GM06990 (cell line): ENCODE data around the gene CLEC11A.
"Not testable (repeated sequence)": the region's sequence is repeated elsewhere in the genome, so short reads cannot be mapped to it uniquely, and the experiment has no call there.

ENCODE experiments used
- DNase-seq: peaks from one replicate; pipeline ENCODE4 v3.0.0-alpha.2; 2011; ENCODE audit not compliant: insufficient read length; ENCODE audit errors: extremely low read depth
- H3K27me3 ChIP-seq: replicated peaks from 2 replicates; pipeline ENCODE4 v1.6.0; 2011; ENCODE audit warnings: low read length; ENCODE audit not compliant: control insufficient read depth, insufficient read depth
- H3K36me3 ChIP-seq: 2 replicates; pipeline ENCODE4 v1.5.1; 2011; ENCODE audit warnings: low read length; ENCODE audit not compliant: control insufficient read depth, insufficient read depth
- H3K4me3 ChIP-seq: replicated peaks from 2 replicates; pipeline ENCODE4 v1.5.1; 2011; ENCODE audit warnings: low read depth, mild to moderate bottlenecking, control low read depth, low read length
- TF ChIP-seq, protein P1 (sequence below): IDR thresholded peaks from 2 replicates; pipeline ENCODE4 v1.5.1; 2011; ENCODE audit warnings: low read length, control low read depth, mild to moderate bottlenecking, inconsistent platforms; ENCODE audit not compliant: insufficient read depth, poor library complexity, severe bottlenecking

The CLEC11A gene

DNA sequence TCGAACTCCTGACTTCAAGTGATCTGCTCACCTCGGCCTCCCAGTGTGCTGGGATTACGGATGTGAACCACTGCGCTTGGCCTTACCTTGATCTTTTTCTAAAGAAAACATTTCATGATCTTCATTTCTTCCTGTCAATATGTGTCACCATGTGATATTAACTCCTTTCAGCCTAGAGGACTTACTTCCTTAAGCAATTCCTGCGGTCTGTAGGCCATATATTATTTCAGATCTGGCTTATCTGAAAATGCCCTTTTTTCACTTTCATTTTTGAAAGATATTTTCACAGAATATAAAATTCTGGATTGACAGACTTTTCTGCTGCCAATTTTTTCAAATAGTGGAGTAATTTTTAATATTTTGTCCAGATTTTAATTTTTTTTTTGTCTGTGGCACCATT is 45.1 kb downstream of the CLEC11A start:
- H3K36me3 ChIP-seq: no peaks in the 10 kb centered on the region
- no peaks in the 10 kb centered on the region; the same call in 1 of the 2 replicates for H3K27me3 ChIP-seq
- DNase-seq: no peak
- TF ChIP-seq, protein P1, sequence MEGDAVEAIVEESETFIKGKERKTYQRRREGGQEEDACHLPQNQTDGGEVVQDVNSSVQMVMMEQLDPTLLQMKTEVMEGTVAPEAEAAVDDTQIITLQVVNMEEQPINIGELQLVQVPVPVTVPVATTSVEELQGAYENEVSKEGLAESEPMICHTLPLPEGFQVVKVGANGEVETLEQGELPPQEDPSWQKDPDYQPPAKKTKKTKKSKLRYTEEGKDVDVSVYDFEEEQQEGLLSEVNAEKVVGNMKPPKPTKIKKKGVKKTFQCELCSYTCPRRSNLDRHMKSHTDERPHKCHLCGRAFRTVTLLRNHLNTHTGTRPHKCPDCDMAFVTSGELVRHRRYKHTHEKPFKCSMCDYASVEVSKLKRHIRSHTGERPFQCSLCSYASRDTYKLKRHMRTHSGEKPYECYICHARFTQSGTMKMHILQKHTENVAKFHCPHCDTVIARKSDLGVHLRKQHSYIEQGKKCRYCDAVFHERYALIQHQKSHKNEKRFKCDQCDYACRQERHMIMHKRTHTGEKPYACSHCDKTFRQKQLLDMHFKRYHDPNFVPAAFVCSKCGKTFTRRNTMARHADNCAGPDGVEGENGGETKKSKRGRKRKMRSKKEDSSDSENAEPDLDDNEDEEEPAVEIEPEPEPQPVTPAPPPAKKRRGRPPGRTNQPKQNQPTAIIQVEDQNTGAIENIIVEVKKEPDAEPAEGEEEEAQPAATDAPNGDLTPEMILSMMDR: no peak
- no peak overlapping the region for H3K4me3 ChIP-seq

DNA sequence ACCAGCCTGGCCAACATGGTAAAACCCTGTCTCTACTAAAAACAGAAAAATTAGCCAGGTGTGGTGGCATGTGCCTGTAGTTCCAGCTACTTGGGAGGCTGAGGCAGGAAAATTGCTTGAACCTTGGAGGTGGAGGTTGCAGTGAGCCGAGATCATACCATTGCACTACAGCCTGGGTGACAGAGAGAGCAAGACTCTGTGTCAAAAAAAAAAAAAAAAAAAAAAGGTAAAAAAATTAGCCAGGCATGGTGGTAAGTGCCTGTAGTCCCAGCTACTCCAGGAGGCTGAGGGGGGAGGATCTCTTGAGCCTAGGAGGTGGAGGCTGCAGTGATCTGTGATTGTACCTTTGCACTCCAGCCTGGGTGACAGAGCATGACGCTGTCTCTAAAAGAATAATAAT is 47.0 kb downstream of the CLEC11A start, which contains the start of gene GPR32:
GPR32 (plus strand) TSS at position 301 of the 400 bp plus-strand sequence. CDS start 137 bp downstream, outside the sequence.
- not testable (repeated sequence) for H3K4me3 ChIP-seq, H3K36me3 ChIP-seq, DNase-seq, H3K27me3 ChIP-seq

DNA sequence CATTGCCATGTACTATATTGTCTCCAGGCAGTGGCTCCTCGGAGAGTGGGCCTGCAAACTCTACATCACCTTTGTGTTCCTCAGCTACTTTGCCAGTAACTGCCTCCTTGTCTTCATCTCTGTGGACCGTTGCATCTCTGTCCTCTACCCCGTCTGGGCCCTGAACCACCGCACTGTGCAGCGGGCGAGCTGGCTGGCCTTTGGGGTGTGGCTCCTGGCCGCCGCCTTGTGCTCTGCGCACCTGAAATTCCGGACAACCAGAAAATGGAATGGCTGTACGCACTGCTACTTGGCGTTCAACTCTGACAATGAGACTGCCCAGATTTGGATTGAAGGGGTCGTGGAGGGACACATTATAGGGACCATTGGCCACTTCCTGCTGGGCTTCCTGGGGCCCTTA is 47.7 kb downstream of the CLEC11A start:
- Histone ChIP-seq H3K4me3 (no peak overlapping the region), H3K27me3 (no peaks in the 10 kb centered on the region), H3K36me3 (no peaks in the 10 kb centered on the region)
- no peak for DNase-seq
- TF ChIP-seq, protein P1: no peak

DNA sequence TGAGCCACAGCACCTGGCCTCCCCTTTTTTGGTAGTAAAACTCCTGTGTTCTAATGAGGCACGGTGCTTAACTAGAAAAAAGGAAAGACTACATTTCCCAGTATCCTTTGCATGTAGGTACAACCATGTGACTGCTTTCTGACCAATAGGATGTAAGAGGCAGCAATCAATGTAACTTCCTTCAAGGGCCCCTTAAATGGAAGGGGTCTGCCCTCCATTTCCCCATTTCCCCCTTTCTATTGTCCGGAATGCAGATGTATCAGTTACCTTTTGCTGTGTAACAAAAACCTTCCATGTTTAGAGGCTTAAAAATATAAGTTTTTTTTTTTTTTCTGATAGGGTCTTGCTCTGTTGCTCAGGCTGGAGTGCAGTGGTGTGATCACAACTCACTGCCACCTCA is 49.3 kb downstream of the CLEC11A start:
- Histone ChIP-seq H3K27me3 (no peaks in the 10 kb centered on the region), H3K36me3 (no peaks in the 10 kb centered on the region), H3K4me3 (no peak overlapping the region)
- TF ChIP-seq, protein P1: no peak
- DNase-seq: no peak

DNA sequence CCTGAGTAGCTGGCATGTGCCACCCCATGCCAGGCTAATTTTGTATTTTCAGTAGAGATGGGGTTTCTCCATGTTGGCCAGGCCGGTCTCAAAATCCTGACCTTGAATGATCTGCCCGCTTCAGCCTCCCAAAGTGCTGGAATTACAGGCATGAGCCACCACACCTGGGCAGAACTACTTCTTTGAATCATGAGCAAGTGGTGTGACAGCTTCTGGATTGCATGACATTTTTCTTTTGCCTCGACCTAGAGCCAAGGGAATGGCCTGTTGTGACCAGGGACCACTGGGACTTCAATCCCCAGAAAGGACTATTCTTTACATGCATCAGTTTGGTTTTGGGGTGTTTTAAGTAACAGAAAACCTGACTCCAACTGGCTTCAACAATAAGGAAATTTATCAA is 49.7 kb downstream of the CLEC11A start:
- not testable (repeated sequence) for DNase-seq, H3K36me3 ChIP-seq, H3K27me3 ChIP-seq, H3K4me3 ChIP-seq

DNA sequence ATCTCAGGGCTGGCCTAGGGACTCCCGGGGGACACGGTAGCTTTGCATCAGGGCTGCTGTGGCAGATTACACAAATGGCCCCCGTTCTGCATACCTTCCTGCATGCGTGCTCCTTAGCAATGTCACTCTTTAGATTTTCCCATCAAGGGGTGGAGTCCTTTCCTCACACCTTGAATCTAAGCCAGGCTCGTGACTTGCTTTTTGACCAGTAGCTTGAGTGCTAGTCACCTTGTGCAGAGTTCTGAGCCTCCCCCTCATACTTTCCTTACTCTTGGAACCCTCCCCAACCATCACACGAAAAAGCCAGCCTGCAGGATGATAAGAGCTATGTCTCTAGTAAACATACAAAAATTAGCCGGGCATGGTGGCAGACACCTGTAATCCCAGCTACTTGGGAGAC is 50.3 kb downstream of the CLEC11A start:
- H3K27me3 ChIP-seq, H3K36me3 ChIP-seq, DNase-seq, H3K4me3 ChIP-seq: not testable (repeated sequence)
